Stimulated activated naive B cell treated with anti-CD40 and anti-IgM and Interleukin-4, amounts not matched to agents 10 μg/mL and 1 μg/mL and 100 μg/mL, for 72 hours (primary cell): ENCODE results near the gene PMVK.

ENCODE experiments used
- ATAC-seq, 2 donors: fragments of 150-1000 bp; cut with Tn5 transposase; replicated peaks; 2 replicates each; pipeline ENCODE4 v1.10.0; 2021; ENCODE audit warnings: moderate library complexity in 1 of 2
- DNase-seq: peaks from one replicate; pipeline ENCODE4 v3.0.0; 2021
- H3K27ac Mint-ChIP-seq: one replicate; pipeline ENCODE4 v1.8.0; 2022; ENCODE audit warnings: mild to moderate bottlenecking, mixed read lengths
- H3K27me3 Mint-ChIP-seq, 2 donors: one replicate each; pipeline ENCODE4 v1.8.0; 2022; ENCODE audit warnings: mixed read lengths in 2 of 2
- H3K36me3 Mint-ChIP-seq, 2 donors: one replicate each; pipeline ENCODE4 v1.8.0; 2022; ENCODE audit warnings: mixed read lengths in 2 of 2, mild to moderate bottlenecking in 1 of 2
- H3K4me1 Mint-ChIP-seq, 2 donors: one replicate each; pipeline ENCODE4 v1.8.0; 2022; ENCODE audit warnings: mixed read lengths in 2 of 2, mild to moderate bottlenecking in 1 of 2
- H3K4me3 Mint-ChIP-seq, 2 donors: one replicate each; pipeline ENCODE4 v1.8.0; 2022; ENCODE audit warnings: mild to moderate bottlenecking in 2 of 2, mixed read lengths in 2 of 2, moderate library complexity in 1 of 2
- H3K9me3 Mint-ChIP-seq, 2 donors: one replicate each; pipeline ENCODE4 v1.8.0; 2022; ENCODE audit warnings: mixed read lengths in 2 of 2, mild to moderate bottlenecking in 1 of 2

Gene PMVK

DNA sequence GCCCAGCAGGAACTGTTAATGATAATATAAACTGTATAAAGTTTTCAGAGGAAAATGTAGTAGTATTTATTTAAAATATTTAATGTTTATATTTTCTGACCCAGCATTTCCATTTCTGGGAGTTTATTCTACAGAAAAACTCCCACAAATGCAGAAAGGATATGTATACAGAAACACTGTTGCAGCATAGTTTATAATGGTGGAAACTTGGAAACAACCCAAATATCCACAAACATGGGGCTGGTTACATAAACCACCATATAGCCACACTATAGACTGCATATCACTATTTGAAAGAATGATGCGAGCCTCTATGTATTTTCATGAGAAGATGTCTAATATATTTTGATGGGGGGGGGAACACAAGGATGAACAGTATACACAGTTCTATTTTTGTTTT is 34.9 kb downstream of the PMVK start:
- DNase-seq: no peak
- Mint-ChIP-seq H3K4me1 (no peaks in the 10 kb centered on the region), H3K36me3 (no peaks in the 10 kb centered on the region), H3K27ac (no peak overlapping the region), H3K27me3 (no peaks in the 10 kb centered on the region), H3K9me3 (no peaks in the 10 kb centered on the region), H3K4me3 (no peak overlapping the region)
- no peak for ATAC-seq

DNA sequence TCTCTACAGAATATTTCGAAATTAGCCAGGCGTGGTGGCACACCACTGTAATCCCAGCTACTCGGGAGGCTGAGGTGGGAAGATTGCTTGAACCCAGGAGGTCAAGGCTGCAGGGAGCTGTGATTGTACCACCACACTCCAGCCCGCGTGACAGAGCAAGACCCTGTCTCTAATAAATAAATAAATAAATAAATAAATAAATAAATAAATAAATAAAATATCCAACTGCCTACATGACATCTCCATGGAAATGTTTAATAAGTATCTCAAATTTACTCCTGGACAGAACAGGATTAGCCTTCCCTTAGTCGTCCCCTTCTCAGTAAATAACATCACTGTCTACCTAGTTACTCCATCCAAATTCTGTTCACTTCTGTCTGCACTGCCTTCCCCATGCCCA is 37.5 kb downstream of the PMVK start:
- Mint-ChIP-seq H3K4me3 (no peak overlapping the region), H3K9me3 (no peaks in the 10 kb centered on the region), H3K4me1 (no peaks in the 10 kb centered on the region), H3K27ac (no peak overlapping the region), H3K36me3 (no peaks in the 10 kb centered on the region), H3K27me3 (no peaks in the 10 kb centered on the region)
- DNase-seq: no peak
- ATAC-seq: no peak

DNA sequence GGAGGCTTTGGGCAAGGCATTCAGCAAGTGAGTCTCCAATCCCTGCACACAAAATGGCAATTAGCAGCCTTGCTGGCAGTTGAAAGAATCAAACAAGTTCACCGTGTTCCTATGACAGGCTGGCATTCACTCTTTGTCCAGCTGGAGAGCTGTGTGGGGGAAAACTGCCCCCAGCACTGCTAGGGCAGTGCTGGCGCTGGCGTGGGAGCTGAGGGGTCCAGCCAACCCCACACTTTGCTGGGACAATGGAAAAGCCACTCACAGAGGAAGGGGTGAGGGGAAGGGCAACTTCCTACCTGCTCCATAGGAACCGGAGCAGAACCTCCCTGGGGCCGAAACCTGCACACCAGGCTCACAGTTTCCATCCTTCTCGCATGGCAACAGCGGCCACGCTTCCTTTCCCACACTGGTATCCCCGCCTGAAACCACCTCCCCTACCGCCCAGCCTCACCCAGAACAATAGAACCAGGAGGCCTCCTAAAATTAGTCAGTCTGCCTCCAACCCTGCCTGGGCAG is 39.7 kb downstream of the PMVK start:
- H3K4me3 Mint-ChIP-seq: no peak overlapping the region
- ATAC-seq: no peak
- H3K9me3 Mint-ChIP-seq: no peaks in the 10 kb centered on the region

DNA sequence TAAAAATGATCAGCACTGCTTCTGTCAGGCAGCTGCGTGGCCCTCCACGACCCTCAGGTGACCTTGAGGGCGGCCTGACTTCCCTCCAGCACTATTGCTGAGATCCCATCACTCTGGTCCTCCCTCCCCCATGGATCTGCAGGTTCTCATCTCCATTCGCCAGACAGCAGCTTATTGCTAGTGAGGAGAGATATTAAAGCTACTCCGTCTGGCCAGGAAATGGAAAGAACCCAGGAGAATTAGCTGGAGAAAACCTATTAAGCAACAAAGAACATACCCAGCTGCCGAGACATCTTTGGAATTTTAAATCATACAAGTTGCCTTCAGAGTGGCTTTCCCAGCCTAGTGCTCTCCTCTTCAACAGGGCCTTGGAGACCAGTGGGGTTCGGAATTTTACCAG is 40.7 kb downstream of the PMVK start:
- no peak for DNase-seq
- H3K4me1 Mint-ChIP-seq: no peaks in the 10 kb centered on the region
- H3K36me3 Mint-ChIP-seq: no peaks in the 10 kb centered on the region
- H3K4me3 Mint-ChIP-seq: no peak overlapping the region
- no peaks in the 10 kb centered on the region for H3K9me3 Mint-ChIP-seq
- ATAC-seq: no peak
- H3K27ac Mint-ChIP-seq: no peak overlapping the region
- H3K27me3 Mint-ChIP-seq: no peaks in the 10 kb centered on the region

More for the DNA sequence above, 39.7 kb downstream of the PMVK start:
- H3K4me1 Mint-ChIP-seq: no peaks in the 10 kb centered on the region
- no peak overlapping the region for H3K27ac Mint-ChIP-seq
- H3K27me3 Mint-ChIP-seq: no peaks in the 10 kb centered on the region
- H3K36me3 Mint-ChIP-seq: no peaks in the 10 kb centered on the region
- DNase-seq: no peak

DNA sequence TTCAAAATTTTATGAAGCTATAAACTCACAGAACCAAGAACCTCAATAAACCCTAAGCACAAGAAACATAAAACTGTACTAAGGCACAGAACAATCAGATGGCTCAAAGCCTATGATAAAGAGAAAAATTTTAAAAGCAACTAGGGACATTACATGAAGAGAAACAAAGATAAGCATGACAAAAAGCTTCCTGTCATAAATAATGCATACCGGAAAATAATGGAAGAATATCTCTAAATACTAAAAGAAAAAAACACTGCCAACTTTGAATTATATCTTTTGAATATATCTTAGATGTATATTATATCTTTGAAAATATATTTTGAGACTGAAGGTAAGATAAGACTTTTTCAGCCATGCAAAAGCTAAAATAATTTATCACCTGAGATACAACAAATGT is 45.1 kb downstream of the PMVK start:
- H3K4me3 Mint-ChIP-seq: no peak overlapping the region
- ATAC-seq (no peak), DNase-seq (no peak)
- H3K4me1 Mint-ChIP-seq: peaks cover under 1 to 2% of the 10 kb centered on the region in 2 donors
- no peaks in the 10 kb centered on the region for H3K9me3 Mint-ChIP-seq
- no peaks in the 10 kb centered on the region for H3K36me3 Mint-ChIP-seq
- H3K27ac Mint-ChIP-seq: no peak overlapping the region
- no peaks in the 10 kb centered on the region for H3K27me3 Mint-ChIP-seq

DNA sequence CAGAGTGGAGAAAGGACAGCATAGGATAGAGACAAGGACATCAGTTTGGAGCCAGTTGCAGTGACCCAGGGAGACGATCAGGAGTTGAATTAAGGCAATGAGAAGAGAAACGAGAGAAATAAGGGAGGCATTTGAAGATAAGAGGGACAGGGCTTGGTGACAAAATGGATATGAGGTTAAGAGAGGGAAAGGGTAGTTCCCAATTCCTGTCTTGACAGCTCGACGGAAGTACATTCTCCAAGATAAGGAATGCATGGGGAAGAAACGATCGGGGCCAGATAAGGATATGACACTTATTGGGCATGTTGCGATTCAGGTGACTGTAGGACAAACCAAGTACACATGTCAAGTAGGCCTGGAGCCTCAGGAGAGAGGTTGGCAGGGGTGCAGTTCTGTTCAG is 47.8 kb downstream of the PMVK start:
- H3K27me3 Mint-ChIP-seq: no peaks in the 10 kb centered on the region
- no peak overlapping the region for H3K27ac Mint-ChIP-seq
- H3K4me1 Mint-ChIP-seq: peaks cover 4 to 6% of the 10 kb centered on the region in 2 donors
- no peaks in the 10 kb centered on the region for H3K9me3 Mint-ChIP-seq
- H3K36me3 Mint-ChIP-seq: no peaks in the 10 kb centered on the region
- no peak for DNase-seq
- no peak for ATAC-seq
- no peak overlapping the region for H3K4me3 Mint-ChIP-seq

DNA sequence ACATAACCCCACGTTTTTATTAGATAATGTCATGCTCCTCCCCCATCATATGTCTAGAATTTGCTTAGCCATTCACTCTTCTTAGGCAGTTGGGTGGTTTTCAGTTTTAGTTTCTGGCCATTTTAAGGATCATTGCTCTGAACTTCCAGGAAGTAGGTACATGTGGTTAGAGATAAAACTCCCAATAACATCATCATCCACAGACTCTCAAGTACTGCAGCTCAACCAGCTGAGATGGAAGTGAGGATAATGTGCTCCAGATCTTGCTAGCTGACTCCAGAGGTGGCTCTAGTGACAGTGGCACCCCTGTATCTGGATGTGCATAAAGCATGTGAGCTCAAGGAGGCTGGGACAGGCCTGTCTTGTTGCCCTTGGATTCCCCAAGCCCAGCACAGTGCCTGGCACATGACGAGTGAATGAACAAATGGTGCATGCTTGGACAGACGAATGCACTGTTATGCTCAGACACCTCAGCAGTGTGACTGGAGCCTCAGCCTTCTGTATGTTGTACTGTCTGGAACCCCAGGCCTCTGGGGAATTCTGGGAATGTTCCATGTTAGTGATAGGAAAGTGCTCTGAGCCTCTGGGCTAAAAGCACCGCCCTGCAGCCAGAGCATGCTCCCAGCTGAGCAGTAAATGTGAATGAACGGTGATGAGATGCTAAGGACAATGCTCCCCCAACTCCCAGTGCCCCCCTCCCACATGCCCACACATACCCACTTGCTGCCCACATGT is 50.1 kb downstream of the PMVK start:
- no peak overlapping the region for H3K4me3 Mint-ChIP-seq

DNA sequence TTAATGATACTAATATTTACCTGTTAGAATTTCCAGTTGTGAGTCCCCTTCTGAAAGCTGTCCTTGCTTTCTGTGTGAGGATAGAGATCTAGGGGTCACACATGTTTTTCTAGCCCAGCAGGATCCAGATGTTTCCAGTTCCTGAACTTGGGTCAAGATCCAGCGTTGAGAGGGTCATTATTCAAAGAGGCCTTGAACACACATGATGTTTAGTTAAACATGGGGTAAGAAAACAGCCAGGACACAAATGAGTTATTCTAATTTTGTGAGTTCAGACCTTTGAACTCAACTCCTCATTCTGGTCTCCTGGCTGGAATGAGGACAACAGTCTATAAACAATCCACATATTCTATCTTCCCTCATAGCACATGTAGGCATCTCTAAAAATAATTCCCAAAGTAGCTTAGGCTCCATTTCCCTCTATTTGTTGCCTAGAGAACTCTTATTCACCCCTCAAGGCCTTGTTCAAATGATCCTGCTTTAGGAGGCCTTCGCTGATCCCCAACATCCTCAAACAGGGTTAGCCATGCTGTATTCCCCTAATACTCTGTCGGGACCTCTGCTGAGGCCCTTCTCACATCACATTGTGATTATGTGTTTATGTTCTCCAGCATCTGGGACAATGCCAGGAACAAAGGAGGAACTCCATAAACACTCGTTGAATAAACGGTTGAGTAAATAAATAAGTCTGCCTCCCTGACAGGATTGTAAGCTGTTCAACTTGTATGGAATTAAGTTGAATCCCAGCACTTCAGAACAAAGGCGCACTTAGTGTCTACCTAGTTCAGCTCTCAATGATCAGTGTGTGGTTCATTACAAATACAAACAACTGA is 51.4 kb downstream of the PMVK start:
- H3K9me3 Mint-ChIP-seq: no peaks in the 10 kb centered on the region
- no peak overlapping the region for H3K27ac Mint-ChIP-seq
- DNase-seq (no peak), ATAC-seq (no peak)
- H3K4me3 Mint-ChIP-seq: no peak overlapping the region
- H3K36me3 Mint-ChIP-seq: no peaks in the 10 kb centered on the region
- H3K27me3 Mint-ChIP-seq: no peaks in the 10 kb centered on the region
- H3K4me1 Mint-ChIP-seq: peaks cover 4 to 6% of the 10 kb centered on the region in 2 donors

More for the DNA sequence above, 50.1 kb downstream of the PMVK start:
- Mint-ChIP-seq H3K4me1 (peaks cover 4 to 6% of the 10 kb centered on the region in 2 donors), H3K36me3 (no peaks in the 10 kb centered on the region), H3K27ac (no peak overlapping the region), H3K9me3 (no peaks in the 10 kb centered on the region), H3K27me3 (no peaks in the 10 kb centered on the region)
- DNase-seq (no peak), ATAC-seq (peak in 1 of 2 donors; percentile 33)

DNA sequence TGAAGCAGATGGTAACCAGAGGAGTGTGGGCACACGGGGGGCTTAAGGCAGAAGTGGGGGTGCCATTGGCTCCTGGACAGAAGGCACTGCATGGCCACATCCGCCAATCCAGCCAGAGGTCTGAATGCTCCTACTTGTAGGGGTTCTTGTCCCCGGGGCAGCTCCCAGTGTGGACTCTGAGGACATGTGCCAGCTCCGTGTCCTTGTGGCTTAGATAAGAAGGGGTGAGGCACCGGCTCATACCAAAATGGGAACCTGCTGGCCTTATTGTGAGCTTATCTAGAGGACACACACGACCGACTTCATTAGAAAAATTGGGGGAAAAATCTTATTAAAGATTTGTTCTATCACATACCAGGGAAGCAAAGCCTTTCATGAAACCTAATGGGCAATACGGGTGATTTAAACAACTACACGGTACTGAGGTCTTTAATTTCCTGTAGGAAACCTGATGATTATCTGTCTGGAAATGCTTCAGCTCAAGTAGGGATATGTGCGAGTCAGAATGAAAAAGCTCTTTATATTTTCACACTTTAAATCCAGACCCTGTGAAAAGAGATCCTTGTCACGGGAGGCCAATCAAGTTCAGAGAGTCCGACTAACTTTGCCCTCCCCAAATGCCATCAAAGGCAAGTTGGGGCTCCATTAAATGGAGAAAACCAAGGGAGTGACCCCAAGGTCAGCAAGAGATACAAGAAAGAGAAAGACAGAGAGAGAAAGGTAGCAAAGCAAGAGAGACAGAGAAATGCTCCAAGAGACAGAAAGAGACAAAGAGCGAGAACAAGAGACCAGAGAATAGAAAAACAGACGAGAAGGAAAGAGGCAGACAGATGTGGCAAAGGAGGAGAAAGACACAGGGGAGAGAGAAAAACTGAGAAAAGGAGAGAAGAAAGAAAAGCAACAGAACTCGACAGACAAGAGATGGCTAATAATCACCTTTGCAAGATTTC is 52.3 kb downstream of the PMVK start:
- H3K27me3 Mint-ChIP-seq: no peaks in the 10 kb centered on the region
- ATAC-seq (no peak), DNase-seq (no peak)
- no peak overlapping the region for H3K27ac Mint-ChIP-seq
- peaks cover 4 to 6% of the 10 kb centered on the region in 2 donors for H3K4me1 Mint-ChIP-seq
- H3K36me3 Mint-ChIP-seq: no peaks in the 10 kb centered on the region
- H3K4me3 Mint-ChIP-seq: no peak overlapping the region
- no peaks in the 10 kb centered on the region for H3K9me3 Mint-ChIP-seq

DNA sequence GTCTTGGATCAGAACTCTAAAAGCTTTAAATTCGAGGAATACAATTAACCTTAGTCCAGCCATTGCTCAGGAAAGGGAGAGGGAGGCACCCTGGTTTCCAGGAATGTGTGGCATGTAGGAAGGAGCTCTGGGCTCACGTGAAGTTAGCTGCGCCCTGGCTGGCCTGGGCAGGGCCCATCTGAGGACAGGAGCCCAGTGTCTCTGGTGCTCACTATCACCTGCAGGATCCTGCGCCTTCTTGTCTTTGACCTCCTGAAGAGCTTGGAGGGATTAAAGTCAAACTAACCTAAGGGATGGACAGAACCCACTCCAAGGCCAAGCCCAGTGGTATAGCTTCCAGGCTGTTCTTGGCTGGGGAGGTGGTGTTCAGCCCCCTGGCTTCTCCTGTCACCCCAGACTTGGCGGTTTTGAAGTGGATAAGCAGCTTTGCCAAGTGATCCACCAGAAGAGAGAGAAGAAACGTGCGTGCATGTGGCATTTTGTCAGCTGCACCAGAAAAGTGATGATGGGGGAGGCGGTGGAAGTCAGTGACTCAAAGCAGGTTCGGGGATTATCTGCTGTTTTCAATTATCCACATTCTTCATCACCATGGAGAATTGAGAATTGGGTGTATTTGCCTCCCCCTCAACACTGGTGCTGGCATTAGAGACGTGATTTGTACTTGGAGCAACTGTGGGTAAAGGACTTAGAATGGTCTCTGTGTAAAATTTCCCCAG is 54.5 kb downstream of the PMVK start:
- H3K36me3 Mint-ChIP-seq: no peaks in the 10 kb centered on the region
- no peaks in the 10 kb centered on the region for H3K27me3 Mint-ChIP-seq
- ATAC-seq (no peak), DNase-seq (no peak)
- H3K4me3 Mint-ChIP-seq: no peak overlapping the region
- no peak overlapping the region for H3K27ac Mint-ChIP-seq
- peaks cover 4 to 6% of the 10 kb centered on the region in 2 donors for H3K4me1 Mint-ChIP-seq
- H3K9me3 Mint-ChIP-seq: no peaks in the 10 kb centered on the region

DNA sequence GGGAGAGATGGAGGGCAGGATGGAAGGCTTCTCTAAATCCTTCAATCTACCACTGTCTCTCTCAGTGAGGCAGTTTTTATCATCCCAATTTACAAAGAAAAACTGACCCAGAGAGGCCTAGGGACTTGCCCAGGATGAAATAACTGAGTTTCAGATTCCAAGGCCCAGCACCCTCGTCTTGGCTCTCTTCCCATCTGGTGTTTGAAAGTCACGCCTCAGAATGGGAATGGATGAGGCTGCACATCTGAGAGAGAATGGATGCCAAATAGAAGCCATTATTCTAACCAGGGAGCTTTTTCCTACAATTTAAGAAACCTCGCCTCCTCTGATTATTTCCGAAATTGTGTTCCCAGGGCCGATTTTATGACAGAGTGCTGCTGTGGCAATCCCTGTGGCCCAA is 55.8 kb downstream of the PMVK start:
- no peak for DNase-seq
- no peaks in the 10 kb centered on the region for H3K9me3 Mint-ChIP-seq
- no peak overlapping the region for H3K4me3 Mint-ChIP-seq
- ATAC-seq: no peak
- H3K4me1 Mint-ChIP-seq: no peaks in the 10 kb centered on the region
- H3K27me3 Mint-ChIP-seq: no peaks in the 10 kb centered on the region
- H3K27ac Mint-ChIP-seq: no peak overlapping the region
- no peaks in the 10 kb centered on the region for H3K36me3 Mint-ChIP-seq

DNA sequence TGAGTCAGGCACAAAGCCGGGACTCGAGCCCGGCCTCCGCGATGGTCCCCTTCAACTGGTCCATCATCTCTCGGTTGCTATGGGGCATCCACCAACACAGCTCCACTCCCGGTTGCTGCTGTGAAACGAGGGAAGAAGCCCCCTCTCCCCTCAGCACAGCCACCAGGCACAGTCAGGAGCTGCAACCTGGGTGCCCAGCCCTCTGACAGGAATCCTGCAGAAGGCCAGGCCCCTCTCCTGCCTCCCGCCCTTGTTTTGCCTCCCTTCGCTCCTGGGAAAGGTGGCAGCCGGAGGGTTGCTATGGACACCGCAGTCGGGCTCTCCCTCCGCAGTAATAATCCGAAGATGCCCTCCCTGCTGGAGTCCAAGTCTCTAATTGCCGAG is 57.5 kb downstream of the PMVK start:
- Mint-ChIP-seq H3K4me3 (no peak overlapping the region), H3K4me1 (peaks cover 0 to 4% of the 10 kb centered on the region in 2 donors), H3K27ac (no peak overlapping the region), H3K27me3 (peaks cover 4 to 6% of the 10 kb centered on the region in 2 donors), H3K9me3 (no peaks in the 10 kb centered on the region), H3K36me3 (no peaks in the 10 kb centered on the region)
- ATAC-seq: no peak
- no peak for DNase-seq

DNA sequence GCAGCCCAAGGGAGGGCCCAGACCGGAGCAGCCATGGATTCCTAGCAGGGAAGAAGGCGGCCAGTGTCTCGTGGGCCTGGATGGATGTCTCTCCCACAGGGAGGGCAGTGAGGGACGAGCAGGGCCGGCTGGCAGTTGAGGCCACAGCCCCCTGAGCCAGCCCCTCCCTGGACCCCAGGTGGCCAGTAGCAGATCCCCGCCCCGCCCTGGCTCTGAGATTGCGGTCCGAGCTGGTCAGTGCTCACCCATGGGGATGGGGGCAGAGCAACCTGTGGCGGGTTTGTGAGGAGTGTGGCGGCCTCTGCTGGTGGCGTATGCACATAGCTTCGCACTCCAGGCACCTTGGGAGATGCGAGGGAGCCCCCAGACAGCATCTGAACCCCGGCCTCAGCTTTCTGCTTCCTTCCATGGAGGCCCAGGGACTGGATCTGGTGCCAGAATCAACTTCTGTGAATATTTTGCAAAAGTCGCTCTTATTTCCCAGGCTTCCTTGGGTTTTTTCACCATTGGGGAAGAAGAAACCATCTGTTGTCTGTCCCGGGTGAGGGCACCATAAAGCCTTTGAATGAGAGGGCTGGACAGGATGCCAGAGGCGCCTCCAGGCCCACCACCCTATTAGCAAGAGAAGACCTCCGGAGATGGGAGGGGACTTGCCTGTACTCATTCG is 58.0 kb downstream of the PMVK start:
- H3K4me3 Mint-ChIP-seq: no peak overlapping the region
- peaks cover 0 to 4% of the 10 kb centered on the region in 2 donors for H3K4me1 Mint-ChIP-seq
- H3K27ac Mint-ChIP-seq: no peak overlapping the region
- ATAC-seq (peak; percentile 98), DNase-seq (peak; percentile 58)
- no peaks in the 10 kb centered on the region for H3K9me3 Mint-ChIP-seq
- H3K27me3 Mint-ChIP-seq: peaks cover 4 to 7% of the 10 kb centered on the region in 2 donors
- H3K36me3 Mint-ChIP-seq: no peaks in the 10 kb centered on the region
